MM.1S (cell line): ENCODE results near the gene RAB4B.
"Not testable (repeated sequence)": the region's sequence is repeated elsewhere in the genome, so short reads cannot be mapped to it uniquely, and the experiment has no call there.

Experiments used
- EZH2 ChIP-seq: fragments of 300-600 bp; sonication (generic); optimal IDR thresholded peaks from 2 replicates; pipeline ENCODE3; 2017; ENCODE audit warnings: low read depth, mild to moderate bottlenecking, antibody characterized with exemption, low read length, mixed read lengths
- TF ChIP-seq, protein P1 (sequence below): fragments of 300-600 bp; sonication (generic); IDR thresholded peaks from 2 replicates; pipeline ENCODE4 v1.5.1; 2016; ENCODE audit warnings: antibody characterized with exemption, low read length, mixed read lengths

DNA sequence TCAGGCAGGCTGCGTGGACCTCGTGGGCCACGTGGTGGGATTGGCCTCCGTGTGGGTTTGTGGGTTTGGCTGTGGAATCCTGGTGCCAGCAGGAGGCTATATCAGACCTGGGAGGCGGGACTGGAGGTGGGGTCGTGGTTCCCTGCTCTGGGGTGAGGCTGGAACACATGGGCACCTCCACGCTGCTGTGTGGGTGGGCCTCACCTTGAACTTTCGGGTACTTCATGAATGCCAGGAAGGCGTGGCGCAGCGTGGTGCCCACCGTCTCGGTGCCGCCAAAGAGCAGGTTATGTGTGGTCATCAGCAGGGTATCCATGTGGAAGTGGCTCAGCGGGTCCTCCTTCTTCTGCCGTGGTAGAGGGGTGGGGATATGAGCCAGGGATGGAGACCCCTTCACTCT, 46.9 kb downstream of the RAB4B start:
- TF ChIP-seq, protein P1, sequence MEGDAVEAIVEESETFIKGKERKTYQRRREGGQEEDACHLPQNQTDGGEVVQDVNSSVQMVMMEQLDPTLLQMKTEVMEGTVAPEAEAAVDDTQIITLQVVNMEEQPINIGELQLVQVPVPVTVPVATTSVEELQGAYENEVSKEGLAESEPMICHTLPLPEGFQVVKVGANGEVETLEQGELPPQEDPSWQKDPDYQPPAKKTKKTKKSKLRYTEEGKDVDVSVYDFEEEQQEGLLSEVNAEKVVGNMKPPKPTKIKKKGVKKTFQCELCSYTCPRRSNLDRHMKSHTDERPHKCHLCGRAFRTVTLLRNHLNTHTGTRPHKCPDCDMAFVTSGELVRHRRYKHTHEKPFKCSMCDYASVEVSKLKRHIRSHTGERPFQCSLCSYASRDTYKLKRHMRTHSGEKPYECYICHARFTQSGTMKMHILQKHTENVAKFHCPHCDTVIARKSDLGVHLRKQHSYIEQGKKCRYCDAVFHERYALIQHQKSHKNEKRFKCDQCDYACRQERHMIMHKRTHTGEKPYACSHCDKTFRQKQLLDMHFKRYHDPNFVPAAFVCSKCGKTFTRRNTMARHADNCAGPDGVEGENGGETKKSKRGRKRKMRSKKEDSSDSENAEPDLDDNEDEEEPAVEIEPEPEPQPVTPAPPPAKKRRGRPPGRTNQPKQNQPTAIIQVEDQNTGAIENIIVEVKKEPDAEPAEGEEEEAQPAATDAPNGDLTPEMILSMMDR, result not testable (repeated sequence)
- TF ChIP-seq EZH2, result not testable (repeated sequence)
